HK-2 (cell line): Measurements from ENCODE around the gene INPP1.

ENCODE experiments used
- DNase-seq: peaks from one replicate; pipeline ENCODE4 v3.0.0-alpha.2; 2018; ENCODE audit not compliant: unreplicated experiment

The INPP1 gene

DNA sequence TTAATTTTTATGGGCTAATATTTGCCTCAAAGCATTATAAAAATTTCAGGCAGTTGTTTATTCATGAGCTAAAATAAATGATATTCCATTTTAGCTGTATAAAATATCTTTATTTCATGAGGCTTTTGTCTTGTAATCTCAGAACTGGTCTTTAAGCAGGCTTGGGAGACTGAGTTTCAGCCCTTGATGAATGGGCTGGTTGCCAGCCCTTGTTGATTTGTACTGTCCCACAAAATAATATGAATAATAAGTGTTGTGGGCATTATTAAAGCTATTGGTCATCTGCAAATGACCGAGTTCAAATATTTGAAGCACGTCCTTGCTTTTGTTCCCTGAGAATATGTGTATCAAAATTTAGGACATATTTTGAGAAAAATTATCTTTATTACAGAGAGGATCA, 18.2 kb downstream of the INPP1 start:
- DNase-seq = no peak

DNA sequence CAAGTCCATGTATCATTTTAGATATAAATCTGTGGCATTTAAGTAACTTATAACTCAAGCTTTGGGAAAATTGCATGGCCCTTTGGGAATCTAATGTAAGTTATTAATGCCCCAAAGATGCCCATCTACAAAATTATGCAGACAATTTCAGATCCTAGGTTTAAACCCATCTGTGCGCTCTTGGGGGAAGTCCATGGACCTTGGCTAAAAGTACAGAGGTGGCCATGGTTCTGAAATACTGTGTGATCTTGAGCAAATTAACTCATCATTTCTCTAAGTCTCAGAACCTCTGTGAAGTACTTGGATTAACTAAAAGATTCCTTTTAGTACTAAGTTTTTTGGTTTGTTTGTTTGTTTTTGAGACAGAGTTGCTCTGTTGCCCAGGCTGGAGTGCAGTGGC, 19.5 kb downstream of the INPP1 start:
- no peak for DNase-seq

DNA sequence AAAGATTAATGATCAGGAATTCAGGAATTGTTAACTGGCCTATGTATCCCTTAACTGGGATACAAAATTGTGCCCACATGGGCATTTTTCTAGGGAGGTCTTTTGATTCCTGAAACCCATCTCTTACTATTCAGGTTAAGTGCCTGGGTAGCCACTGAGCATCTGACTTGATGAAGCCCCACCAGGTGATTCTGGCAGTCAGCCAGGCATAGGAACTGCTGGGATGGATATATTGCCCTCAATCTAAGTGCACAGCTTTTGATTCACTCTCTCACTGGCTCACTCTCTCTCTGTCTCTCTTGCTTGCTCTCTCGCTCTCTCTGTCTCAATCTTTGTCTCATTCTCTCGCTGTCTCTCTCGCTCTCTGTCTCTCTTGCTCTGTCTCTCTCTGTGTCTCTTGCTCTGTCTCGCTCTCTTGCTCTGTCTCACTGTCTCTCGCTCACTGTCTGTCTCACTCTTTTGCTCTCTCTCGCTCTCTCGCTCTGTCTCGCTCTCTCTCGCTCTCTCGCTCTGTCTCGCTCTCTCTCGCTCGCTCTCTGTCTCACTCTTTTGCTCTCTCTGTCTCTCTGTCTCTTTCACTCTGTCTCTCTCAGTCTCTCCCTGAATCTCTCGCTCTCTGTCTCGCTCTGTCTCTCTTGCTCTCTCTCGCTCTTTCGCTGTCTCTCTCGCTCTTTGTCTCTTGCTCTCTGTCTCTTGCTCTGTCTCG, 22.3 kb downstream of the INPP1 start:
- no peak for DNase-seq

DNA sequence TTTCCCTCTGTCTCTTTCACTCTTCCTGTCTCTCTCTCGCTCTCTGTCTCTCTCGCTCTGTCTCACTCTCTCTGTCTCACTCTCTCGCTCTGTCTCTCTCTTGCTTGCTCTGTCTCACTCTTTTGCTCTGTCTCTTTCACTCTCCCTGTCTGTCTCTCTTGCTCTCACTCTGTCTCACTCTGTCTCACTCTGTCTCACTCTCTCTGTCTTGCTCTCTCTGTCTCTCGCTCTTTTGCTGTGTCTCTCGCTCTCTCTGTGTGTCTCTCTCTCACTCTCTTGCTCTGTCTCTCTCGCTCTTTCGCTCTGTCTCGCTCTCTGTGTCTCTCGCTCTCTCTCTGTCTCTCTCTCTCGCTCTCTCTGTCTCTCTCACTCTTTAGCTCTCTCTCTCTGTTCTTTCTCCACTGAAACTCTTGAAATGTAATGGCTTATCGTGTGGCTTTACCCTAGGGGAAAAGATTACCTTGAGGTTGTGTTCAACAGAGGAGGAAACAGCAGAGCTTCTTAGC, 22.9 kb downstream of the INPP1 start:
- no peak for DNase-seq

DNA sequence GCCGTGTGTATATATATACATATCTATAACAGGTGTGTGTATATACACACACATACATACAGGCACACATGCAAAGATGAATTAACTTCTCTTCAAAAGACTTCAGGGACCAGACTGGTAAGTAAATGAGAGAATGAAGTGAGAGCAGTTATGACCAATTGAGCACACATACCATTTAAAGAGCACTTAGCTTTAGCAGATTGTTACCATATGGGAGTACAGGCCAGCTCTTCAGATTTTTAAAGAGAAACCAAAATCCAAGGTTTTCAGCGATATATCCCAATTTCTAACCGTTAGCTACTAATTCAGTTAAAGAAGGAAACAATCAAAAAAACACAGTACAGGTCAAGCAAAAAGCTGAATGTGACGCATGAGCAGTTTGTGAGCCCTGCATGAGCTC, 23.7 kb downstream of the INPP1 start:
- no peak for DNase-seq

DNA sequence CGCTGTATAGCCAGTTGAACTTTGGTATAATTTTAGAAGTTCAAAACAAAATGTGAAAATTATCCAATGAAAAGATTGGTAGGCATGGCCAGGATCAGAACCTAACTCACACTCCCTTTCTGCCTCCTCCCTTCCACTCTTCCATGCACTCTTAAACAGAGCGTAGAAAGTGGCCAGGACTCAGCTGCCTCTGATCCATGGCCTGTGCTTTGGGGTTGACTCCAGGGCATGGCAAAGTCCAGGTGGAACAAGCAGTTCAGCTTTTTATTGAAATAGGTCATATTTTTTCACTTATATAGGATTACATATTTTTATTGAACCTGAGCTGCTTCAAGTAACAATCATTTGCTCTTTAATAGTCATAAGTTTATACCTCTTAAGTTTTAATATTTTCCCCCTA, 26.2 kb downstream of the INPP1 start:
- DNase-seq = no peak

DNA sequence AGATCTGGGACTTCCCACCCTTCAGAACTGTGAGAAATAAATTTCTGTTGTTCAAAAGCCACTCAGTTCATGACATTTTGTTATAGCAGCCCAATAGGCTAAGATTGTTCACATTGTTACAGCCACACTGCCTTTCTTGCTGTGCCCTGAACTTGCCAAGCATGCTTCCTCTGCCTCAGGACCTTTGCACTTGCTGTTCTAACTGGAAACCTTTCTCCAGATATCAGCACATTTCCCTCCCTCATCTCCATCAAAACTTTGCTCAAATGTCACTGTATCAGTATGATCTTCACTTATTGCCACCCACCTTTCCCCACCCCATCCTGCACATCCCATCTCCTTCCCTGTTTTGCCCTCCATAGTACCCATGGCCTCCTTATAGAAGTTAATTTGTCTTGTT, 32.7 kb downstream of the INPP1 start:
- no peak for DNase-seq

DNA sequence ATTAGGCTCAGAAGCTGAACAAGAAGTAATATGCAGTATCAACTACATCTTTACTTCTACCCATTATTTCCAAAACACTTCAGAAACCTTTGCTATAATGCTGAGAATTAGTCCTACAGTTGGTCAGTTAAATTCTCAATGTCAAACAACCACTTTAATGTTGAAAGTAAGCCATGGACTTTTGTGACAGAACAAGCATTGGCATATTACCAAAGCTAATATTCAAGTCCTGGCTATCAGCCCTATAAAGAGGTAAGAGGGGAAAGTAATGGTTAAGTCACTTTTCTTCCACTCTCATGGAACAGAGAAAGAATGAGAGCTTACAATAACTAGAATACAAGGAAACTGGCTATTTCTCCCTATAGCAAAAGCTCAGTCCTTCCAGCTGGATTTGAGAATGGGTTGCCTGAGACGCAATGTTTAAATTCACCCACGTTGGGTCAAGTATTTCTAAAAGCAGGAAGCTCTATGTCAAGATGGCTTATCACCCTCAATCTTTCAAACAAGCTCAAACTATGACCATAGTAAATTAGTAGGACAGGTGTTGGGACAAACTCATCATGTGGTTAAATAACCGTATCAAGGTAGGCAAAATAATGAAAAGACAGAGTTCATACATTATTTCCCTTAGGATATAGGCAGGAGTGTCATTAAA, 33.3 kb downstream of the INPP1 start:
- no peak for DNase-seq

DNA sequence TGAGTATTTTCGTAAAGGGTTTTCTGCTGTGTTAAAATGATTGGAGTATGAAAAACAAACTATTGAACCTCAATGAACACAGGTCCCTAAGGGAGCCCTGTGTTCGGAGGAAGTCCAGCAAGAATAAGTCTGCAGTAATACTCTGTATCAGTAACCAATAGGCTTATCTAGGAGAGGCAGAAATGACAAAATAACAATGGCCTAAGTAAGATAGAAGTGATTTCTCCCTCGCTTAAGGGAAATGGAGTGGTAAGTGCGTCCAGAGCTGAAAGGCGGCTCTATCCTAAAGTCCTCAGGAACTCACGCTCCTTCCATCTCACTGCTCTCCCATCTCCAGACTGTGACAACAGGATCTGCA, 35.5 kb downstream of the INPP1 start:
- no peak for DNase-seq

DNA sequence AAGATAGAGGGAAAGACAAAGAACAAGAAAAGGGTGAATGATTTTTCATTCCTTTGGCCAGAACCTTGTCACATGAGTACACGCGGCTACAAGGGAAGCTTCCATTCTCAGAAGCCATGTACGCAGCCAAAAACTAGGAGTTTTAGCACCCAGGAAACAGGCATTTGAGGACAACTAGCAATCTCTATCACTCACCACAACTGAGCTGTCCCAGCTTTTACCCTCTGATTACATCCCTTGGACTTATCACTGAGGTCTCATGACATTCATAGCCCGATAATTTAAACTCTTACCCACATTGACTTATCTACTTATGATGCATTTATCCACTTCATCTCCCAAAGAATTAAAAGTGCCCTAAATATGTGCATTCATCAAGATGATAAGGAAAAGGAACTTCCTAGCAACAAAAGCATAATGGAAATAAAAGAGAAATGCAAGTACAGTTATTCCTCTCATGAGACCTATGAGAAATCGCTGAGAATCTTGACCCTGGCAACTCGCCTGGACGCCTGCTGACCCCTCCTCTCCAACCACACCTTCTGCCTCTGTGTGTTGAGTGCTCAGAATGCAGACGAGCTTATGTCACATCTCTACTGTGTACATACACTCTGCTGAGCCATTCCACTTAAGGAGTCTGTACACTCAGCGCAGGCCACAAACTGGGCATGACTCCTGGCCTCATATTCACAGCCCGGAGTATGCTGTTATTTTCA, 36.0 kb downstream of the INPP1 start:
- no peak for DNase-seq

DNA sequence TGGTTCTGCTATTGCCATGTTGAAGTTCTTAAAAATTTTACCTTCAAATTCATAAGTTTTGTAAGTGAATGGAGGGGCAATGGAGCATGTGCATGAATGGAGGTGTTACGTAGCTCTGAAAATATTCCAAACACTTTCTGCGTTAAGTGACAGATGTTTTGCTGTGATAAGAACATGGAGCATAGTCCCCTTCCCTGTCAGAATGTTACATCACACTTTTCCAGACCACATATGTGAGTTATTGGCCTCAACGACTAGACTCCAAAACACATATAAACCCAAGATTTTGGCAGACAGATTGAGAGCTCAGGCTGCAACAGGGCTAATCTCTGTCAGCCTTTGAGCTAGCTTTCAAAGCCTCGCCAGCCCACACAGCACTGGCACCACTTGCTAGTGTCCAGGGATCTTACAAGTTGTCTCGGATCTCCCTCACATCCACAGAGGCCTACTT, 37.6 kb downstream of the INPP1 start:
- DNase-seq = no peak

DNA sequence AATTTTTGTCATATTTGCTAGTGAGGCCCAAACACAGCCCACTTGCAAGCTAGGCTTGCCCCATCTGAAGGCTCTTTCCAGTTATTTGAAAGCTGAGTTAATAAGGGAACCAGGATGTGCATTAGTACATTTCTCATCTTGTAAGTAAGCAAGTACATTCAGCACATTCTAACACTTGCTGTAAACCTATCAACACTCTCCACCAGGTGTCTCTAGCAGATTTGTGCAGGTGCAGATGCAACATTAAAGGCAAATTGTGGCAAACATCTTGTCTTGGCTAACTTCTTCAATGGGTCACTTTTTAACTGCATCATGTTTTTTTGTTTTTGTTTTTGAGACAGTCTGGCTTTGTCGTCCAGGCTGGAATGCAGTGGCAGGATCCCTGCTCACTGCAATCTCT, 39.5 kb downstream of the INPP1 start:
- no peak for DNase-seq

DNA sequence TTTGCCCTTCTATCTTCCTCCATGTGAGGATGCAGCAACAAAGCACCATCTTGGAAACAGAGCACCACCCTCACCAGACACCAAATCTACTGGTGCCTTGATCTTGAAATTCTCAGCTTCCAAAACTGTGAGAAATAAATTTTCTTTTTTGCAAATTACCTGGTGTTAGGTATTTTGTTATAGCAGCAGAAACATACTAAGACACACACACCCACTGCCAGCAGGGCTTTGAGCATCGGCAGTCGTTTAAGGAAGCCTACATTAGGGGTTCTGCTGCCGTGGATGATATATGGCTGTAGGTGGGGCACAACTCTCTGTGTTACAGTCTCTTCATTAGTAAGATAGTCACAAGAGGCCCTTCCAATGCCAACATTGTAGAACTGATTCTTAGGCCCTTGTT, 44.0 kb downstream of the INPP1 start:
- no peak for DNase-seq

DNA sequence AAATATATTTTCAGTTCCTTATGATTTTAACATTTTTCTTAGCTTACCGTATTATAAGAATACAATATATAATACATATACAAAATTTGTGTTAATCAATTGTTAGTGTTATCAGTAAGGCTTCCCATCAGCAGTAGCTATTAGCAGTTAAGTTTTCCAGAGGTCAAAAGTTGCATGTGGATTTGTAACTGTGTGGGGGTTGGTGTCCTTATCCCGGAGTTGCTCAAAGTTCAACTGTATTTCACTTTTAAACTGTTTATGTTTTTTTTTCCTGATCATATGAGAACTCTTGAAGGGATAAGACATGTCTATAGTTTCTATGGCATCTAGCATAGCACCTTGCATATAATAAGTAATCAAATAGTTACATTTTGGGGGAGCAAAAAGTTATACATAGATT, 52.9 kb downstream of the INPP1 start:
- no peak for DNase-seq

DNA sequence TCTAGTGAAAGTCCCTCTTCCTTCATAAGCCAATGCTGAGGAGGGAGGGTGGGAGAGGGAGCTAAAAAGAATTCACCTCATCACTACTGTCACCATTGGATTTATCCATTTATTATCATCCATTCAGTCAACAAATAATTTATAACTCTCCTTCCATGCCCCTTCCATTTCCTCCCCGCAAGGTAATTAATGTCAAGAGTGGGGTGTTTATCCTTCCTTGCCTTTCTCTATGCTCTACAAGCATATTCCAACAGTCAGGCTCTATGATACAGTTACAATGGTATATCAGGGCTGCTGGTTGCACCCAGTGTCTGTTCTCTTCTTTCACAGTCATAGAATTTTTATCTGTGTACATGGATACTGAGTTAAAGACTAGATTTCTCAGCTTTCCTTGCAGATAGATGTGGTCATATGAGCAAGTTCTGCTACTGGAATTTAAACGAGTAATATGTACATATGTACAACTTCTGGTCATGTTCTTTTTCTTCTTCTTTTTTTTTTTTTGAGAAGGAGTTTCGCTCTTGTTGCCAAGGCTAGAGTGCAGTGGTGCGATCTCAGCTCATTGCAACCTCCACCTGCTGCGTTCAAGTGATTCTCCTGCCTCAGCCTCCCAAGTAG, 59.7 kb downstream of the INPP1 start:
- no peak for DNase-seq

DNA sequence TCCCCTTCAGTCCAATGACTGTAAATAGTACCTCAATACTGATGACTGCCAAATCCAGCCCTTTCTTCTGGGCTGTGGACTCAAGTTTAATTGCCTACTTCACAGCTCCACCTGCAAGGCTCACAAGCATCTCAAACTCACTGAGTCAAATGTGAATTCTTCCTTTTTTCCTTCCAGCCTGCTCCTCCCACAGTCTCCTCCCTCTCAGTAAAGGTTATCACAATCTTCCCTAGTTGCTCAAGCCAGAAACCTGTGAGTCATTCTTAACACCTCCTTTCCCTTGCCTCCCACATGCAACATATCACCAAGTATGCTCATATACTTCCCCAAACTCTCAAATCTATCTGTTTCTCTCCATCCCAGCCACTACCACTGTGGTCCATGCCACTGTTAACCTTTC, 61.1 kb downstream of the INPP1 start:
- no peak for DNase-seq

DNA sequence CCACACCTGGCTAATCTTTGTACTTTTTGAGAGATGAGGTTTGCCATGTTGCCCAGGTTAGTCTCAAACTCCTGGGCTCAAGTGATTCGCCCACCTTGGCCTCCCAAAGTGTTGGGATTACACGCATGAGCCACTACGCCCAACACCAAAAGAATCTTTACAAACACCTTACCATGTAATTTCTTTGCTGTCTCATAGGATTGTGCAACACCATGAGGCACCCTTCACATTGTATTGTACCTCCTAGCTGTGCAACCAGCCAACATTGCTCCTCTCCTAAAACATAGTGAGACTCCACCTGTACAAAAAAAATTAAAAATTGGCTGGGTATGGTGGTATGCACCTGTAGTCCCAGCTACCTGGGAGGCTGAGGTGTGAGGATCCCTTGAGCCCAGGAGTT, 61.7 kb downstream of the INPP1 start:
- no peak for DNase-seq

DNA sequence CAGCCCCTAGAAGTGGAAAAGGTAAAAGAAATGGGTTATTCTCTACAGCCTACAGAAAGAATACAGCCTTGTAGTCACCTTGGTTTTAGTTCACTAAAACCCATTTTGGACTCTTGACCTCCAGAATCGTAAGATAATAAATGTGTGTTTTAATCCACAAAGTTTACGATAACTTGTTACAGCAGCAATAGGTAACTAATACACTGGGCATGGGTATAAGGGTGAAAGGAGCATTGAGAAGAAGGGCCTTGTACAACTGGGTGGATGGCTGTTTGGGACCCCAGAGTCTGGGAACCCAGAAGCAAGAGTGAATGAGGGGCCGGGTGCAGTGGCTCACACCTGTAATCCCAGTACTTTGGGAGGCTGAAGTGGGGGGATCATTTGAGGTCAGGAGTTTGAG, 62.6 kb downstream of the INPP1 start:
- DNase-seq = no peak

DNA sequence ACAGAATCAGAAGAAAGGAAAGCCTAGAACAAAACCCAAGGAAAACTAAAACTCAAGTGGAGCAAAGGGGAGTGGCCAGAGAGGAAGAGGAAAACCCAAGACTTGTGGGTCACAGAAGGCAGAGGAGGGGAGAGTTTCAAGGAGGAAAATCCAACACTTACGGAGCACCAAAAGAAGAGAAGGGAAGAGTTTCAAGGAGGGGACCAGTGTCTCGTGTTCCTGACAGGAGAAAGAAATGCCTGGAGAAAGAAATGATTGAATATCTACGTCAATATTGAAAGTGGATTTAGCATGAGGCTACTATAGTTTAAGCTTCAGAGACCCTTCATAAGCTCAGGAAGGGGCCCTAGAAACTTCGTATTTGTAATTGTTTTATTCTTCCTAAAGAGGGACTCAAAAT, 63.4 kb downstream of the INPP1 start:
- DNase-seq = no peak

DNA sequence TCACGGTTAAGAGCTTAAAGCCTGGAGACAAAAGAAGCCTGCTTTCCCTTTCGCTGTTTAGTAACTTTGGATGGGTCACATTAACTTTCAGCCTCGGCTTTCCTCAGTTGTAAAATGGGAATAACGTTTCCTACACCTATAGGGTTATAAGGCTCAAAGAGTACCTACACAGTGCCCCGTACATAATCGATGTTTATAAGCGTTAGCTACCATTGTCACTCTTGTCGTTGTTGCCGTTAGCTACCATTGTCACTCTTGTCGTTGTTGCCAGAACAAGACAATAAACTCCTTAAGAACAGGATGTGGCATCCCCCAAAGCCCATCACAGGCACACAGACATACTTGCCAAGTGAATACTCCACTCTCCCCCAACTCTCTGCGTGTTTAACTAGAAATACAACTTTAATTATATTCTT, 63.9 kb downstream of the INPP1 start:
- DNase-seq = no peak

DNA sequence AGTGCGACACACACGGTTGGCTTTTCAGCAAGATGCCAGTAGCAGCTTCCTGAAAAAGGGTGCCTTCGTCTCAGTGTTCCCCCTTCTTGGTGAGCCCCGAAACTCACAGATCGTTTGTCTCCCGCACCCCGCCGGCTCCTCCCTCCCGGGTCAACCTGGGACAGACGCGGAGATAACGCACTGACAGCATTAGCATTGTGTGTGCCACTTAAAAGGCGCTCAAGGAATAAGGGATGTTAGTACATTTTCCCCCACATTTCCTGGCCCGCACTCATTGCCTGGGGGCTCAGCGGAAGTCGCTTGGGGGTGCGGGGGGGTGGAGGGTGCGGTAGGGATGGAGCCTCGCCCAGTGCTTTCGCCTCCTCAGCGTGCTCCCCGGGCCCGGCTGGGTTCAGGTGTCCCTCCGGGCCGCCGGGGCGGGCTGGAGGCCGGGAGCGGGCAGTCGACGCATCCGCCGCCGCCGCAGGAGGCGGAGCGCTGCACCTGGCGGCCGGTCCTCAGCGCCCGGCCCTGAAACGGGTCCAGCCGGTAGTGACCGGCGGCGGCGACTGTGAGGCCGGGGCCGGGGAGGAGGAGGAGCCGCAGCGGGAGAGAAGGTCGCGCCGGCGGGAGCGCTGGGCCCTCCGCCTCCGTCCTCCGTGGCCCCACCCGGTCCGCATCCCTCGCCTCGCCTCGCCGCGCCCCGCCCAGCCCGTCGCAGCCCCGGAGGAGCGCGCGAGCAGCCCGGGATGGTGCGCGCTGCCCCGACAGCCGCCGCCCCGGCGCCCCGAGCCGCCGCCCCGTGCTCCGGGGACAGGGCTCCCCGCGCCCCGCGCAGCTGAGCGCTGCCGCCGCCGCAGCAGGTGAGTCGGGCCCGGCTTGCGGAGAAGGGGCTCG, 64.5 kb downstream of the INPP1 start, which contains the start of gene MFSD6:
TSS of gene MFSD6 (plus strand) at position 694 of the 876 bp plus-strand sequence. CDS start 27,675 bp downstream, outside the sequence.
- DNase-seq = peak; percentile 51
